DMS79 (cell line): ENCODE results near the gene TBX10.
"Not testable (repeated sequence)": the region's sequence is repeated elsewhere in the genome, so short reads cannot be mapped to it uniquely, and the experiment has no call there.

Experiments
- DNase-seq: peaks from one replicate; lab custom pipeline; 2025; lab: John Stamatoyannopoulos, UW

The TBX10 gene

DNA sequence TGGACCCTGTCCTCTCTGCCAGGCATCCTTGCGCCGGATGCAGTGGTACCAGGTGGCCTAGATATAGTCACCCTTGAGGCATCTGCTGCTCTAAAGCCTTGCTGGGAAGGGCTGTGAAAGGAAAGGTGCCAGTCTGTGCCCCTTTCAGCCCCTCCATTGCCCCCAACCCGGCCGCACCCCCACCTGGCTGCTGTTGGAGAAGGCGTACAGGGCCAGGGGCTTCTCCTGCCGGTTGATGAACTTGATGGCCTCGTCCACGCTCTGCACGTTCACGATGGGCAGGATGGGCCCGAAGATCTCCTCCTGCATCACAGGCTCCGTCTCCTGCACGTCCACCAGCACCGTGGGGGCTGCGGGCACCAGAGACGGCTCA, 24.6 kb upstream of the TBX10 start:
- DNase-seq: no peak

DNA sequence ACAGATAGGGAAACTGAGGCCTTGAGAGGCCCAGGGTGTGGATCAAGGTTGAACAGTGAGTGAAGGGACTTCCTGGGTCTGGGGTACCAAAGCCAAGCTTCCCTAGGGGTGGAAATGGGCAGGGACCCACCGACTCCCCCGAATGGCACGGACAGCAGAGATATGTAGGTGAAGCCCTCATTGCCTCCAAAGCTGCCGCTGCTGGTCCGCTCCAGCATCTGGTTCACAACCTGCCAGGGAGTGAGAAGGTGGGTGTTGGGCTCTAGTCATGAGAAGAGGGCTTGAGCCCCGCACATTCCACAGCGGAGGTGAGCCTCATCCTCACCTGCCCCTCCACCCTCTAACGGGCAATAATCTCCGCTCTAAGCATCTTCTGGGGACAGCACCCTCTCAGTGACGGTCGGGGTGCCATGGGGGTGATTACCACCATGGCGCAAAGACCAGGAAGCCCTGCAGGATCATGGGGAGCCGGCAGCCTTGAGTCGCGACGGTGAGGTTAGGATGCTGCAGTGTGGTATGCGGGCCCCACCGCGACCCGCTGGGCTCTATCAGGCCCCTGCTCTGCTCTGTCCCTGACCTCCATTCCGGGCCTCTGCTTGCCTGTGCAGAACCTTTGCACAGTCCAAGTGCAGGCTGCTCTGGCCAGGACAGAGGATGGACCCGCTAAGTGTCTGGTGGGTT, 24.1 kb upstream of the TBX10 start:
- DNase-seq: no peak

DNA sequence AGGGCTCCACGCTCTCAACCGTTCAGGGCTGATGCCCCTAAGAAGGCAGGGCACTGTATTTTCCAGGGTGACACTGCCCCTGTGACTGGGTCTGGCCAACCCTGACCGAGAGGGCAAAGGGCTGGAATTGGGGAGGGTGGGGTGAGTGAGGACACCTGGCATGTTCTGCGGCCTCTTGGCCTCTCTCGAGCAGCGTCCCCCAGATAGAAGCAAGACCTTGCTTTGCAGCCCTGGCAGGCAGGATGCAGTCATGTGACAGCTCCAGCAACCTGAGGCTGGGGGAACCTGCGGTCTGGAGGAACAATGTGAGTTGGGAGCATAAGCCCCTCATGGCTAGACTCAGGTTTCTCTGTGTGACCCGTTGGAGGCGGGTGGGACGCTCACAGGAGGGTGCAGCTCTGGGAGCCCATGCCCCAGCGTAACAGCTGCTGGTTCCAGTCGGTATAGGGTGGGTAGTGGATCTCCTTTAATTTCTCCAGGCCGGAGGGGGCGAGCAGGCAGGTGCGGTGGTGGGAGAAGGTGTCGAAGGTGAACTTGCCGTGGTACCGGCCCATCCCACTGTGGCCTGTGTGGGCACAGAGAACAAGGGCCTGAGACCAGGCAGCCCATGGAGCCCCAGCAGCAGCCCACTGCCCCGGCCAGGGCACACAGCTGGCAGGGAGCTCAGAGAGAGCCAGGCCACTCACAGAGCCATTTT, 23.4 kb upstream of the TBX10 start:
- no peak for DNase-seq

DNA sequence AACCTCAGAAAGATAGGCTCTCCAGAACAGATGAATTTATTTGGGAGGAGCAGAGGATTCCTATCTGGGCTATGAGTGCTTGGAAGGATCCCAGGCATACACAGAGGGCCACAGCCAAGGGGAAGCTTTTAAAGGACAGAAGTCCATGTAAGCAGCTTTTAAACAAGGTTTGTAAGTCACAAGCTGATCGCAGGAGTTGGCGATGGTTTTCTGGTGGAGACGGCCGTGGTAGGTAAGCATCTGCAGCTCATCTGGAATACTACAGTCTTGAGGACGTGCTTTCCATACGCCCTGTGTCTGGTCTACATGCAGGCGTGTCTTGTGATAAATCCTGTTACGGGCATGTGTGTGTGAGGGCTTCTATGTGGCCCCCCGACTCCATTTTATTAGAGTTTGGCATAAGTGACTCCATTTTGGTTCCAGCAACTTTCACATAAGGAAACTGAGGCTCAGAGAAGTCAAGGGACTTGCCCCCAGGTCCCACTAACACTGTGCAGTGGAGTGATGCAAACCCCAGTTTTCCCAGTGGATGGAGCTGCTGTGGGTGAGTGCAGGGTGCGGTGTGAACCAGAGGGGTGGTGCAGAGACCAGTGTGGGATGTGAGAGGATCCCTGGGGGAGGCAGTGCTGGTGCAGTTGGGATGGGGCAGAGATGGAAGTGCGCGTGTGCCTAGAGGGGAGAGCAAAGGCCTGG, 22.7 kb upstream of the TBX10 start:
- no peak for DNase-seq

DNA sequence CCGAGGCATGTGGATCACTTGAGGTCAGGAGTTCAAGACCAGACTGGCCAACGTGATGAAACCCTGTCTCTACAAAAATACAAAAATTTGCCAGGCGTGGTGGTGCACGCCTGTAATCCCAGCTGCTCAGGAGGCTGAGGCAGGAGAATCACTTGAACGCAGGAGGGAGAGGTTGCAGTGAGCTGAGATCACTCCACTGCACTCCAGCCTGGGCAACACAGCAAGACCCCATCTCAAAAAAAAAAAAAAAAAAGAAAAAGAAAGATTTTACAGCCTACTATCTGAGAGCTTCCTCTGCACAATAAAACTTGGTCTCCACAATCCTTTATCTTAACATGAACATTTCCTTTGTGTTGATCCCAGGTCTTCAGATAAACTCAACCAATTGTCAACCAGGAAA, 21.2 kb upstream of the TBX10 start:
- DNase-seq: not testable (repeated sequence)

DNA sequence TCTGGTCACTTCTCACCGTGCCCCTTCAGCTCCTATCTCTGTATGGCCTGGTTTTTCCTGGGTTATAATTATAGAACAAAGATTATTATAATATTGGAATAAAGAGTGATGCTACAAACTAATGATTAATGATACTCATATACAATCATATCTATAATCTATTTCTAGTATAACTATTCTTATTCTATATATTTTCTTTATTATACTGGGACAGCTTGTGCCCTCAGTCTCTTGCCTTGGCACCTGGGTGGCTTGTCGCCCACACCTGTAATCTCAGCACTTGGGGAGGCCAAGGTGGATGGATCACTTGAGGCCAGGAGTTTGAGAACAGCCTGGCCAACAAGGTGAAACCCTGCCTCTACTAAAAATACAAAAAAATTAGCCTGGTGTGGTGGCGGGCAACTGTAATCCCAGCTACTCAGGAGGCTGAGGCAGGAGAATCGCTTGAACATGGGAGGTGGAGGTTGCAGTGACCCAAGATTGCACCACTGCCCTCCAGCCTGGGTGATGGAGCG, 20.1 kb upstream of the TBX10 start:
- DNase-seq: not testable (repeated sequence)

DNA sequence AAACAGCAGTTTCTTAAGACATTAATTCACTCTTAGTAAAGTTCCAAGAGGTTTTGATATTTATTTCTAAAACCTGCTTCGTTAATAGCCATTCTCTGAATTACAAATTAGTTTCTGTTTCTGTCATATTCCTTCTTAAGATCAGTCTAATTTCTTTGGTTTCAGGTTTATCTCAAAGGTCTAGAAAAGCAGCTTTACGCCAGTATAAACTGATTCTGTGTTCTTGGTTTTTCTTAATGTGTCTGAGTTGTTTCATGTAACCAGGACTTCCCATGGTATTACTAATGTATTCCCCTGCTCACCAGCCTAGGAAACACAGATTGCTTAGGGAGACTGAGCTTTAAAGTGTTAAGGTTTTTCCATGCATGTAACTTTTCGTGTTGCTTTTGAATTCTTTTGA, 17.7 kb upstream of the TBX10 start:
- no peak for DNase-seq

DNA sequence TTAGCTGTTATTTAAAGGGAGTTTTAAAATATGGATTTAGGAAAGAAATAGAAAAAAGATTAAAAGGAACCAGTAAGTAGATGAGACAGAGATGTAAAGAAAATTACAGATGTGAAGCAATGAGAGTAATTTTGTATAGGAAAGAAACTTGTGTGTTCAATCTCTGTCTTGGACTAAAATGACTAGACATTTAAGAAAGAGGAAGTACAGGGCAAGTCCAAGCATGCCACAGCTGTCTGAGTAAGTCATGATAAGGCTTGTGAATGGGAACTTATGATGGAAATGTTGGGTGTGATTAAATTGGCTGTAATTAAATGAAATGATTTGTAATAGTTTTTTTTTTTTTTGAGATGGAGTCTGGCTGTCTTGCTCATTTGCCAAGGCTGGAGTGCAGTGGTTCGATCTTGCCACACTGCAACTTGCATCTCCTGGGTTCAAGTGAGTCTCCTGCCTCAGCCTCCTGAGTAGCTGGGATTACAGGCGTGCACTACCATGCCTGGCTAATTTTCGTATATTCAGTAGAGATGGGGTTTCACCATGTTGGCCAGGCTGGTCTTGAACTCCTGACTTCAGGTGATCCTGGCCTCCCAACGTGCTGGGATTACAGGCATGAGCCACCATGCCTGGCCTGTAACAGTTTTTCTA, 16.8 kb upstream of the TBX10 start:
- DNase-seq: no peak

DNA sequence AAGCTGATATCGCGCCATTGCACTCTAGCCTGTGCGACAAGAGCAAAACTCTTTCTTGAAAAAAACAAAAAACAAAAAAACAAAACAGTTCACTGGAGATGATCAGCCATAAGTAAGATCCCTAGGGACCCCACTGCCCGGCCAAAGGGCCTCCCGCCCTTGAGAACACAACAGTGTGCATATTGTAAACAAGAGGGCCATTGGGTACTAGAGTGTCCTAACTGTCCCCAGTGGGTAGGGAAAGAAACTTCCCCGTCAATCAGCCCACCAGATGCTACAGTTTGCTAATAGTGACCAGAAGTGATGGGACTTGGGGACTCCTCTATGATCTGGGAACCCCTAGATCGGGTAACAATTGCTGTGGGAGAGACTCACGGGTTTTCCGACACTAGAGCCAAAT, 14.7 kb upstream of the TBX10 start:
- DNase-seq: no peak

DNA sequence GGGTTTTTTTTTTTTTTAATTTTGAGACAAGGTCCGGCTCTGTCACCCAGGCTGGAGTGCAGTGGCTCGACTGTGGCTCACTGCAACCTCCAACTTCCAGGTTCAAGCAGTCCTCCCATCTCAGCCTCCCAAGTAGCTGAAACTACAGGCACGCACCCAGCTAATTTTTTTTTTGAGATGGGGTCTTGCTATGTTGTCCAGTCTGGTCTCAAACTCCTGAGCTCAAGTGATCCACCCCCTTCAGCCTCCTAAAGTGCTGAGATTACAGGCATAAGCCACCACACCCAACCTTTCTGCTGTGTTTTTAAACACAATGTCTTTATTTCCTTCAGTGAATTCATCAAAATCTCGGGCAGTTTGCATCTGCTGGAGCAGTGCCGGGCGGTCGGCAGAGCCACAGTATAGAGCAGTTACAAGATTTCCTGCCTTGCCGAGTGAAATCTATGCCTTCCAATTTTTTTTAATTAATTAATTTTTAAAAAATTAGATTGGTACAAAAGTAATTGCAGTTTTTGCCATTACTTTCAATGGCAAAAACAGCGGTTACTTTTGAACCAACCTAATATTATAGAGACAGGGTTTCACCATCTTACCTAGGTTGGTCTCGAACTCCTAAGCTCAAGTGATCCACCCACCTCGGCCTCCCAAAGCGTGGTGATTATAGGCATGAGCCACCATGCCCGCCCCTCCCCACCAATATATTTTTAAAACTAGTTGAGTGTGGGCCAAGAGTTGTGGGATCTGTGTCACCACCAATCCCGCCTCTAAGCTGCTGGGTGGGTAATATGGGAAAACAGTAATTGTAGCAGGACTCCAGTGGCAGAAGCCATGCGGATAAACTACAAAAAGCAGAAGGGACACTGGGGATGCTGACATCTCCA, 13.6 kb upstream of the TBX10 start:
- DNase-seq: no peak

DNA sequence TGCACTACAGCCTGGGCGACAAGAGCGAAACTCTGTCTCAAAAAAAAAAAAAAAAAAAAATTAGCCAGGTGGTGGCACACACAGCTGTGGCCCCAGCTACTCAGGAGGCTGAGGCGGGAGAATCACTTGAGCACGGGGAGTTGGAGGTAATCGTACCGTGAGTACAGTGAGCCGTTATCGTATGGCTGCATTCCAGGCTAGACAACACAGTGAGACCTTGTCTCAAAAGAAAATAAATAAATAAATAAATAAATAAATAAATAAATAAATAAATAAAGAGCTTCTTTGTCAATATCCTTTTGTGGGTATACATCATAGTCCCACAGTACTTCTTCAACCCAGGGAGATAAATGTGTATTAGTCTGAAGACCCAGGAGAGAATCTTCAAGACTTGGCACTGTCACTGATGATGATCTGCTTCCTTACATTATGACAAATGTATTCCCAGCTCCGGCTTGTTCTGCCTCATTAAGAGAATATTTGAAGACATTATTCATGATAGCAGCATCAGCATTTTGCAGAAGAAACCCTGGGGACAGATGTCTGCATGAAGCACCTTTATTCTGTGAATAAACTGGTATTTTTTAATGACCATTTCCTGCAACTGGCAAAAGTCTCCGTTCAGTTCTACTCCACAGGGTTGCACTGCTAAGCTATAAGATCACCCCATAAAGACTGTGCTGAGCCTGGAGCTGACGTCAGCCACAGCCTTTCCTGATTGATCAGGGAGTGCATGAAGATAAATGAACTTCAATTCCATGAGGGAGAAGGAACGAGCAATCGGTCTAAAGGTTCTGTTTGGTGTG, 12.6 kb upstream of the TBX10 start:
- DNase-seq: no peak

DNA sequence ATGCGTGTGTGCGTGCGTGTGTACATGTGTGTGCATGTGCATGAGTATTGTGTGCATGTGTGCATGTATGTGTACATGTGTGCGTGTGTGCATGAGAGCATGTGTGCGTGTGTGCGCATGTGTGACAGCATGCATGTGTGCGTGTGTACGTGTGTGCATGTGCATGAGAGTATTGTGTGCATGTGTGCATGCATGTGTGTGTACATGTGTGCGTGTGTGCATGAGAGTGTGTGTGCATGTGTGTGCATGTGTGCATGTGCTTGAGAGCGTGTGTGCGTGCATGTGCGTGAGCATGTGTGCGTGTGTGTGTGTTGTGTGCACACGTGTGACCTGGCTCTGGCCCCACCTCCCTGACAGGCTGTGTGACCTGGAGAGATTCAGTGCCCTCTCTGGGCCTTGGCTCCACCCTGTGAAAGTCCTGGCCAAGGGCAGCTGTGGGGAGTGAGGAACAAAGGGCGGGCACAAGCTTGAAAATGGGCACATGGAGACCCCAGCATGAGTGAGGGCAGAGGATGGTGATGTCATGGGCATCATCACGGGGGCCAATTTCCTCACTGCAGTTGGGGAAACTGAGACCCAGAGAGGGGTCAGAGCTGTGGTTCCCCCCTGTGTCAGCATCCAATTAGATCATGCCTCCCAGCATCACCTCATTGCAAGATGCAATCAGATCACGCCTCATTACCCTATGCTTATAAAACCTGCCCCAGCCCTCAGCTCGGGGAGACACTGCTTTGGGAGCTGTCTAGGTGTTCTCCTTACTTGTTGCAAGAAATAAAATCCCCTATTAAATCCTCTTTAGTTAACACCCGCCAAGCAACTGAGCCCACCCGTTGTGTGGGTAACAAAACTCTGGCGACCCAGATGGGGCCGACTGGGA, 10.3 kb upstream of the TBX10 start:
- DNase-seq: no peak

DNA sequence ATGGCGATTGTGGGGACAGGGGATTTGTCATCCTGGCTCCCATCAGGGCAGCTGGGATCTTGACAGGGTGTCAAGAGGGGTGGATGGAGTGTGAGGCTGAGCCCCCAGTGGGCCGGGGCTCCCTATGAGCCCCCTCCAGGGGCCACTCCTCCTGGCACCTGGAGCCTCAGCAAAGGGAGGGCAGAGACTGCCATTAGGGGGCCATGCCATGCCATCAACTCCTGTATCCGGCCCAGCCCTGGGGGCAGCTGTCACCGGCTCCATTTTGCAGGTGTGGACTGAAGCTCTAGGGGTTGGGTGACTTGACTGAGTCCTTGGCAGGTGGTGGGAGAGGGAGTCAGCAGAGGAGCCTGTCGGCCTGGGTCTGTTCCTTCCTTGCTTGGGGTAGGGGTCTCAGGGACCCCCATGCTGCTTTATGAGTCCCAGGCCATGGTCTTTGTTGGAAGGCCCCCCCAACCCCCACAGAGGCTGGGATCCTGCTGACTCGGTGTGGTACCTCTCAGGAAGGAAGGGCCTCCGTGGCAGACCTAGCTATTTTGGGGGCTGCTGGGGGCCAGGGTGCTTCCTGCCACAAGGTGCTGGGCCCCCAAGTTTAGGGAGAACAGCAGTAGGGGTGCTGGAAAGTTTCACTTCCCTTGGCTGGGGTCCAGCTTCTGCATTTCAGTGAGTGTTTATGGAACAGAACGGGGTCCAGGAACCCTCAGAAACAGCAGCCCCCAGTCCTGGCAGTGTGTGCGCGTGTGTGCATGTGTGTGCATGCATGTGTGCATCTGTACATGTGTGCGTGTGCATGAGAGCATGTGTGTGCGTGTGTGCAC, 9.4 kb upstream of the TBX10 start:
- DNase-seq: no peak

DNA sequence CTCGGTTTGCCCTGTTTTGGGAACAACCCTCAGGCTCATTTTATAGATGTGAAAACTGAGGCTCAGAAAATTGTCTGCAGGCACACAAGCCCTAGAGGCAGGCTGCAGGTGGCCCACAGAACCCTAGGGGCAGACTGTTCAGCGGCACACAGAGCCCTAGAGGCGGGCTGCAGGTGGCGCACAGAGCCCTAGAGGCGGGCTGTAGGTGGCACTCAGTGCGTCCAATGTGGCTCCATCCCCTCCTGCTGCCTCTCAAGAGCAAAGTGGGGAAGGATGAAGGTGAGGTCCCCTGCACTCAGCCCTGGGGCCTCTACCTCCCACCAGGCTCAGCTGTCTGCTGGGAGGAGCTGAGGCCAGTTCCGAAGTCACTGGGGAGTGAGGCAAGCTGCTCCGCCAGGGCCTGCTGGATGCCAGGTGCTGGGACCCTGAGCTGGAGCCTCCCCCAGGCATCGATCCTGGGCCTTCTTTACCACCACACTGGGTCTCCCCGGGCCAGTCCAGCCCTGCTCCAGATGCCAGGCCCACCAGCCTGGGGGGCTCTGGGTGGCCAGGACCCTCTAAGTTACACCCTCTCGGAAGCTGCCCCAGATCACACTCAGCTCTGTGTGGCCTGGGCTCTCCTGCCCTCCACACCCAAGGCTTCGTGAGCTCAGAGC, 8.7 kb upstream of the TBX10 start:
- no peak for DNase-seq

DNA sequence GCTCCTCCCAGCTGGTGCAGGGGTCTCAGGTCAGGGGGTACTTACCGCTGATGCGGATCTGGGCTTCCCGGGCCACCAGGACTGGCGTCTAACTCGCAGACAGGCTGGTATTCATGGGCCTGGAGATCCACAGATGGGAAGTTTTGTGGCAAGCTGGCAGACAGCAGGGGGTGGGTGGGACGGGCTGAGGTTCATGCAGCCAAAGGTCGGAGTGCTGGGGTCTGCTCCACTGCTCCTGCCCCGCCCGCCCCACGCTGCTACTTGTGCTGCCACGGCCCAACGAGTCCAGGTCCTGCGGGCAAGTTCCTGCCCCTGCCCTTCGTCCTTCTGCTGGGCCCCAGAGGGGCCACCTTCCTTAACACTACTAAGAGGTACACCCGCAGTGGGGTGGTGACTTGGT, 7.9 kb upstream of the TBX10 start:
- no peak for DNase-seq

DNA sequence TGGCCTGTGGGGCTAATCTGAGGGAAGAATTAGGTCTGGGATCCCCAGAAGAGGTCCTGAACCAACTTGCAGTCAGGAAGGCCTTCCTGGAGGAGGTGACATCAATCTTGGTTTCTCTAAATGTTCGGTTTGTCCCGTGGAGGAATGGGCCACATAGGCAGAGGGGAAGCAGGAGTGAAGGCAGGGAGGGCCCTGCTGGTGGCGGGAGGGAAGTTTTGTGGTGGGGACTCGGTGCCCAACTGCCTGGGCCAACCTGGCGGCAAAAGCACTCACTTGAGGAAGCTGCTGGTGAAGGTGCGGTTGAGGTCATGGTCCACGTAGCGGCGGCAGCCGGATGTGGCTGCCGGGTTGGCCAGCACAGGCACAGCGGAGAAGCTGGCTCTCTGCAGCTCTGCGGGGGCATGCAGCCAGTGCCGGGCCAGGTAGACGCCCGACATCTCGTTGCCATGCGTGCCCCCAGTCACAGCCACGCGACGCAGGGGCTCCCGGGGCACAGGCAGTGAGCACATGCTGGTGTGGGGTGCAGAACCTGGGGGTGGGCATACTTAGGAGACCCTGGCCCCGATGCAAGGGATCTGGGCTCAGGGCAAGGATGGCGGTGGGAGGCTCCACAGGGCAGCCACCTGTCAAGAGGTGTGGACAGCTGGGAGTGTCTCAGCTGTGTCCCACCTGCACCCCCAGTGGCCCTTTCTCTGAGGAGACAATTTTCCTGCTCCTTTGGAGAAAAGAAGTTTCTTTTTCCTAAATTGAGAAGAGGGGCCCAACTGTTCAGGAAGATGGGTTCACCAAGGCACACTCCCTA, 7.2 kb upstream of the TBX10 start:
- DNase-seq: no peak
